ENCODE results near the gene GSTM3.

The GSTM3 gene

GRCh38 chr1:109768335-109768650 is 27.5 kb upstream of the GSTM3 start:
- TF ChIP-seq TAF1 (IDR thresholded peaks at IDR 0.05; ENCODE audit: borderline replicate concordance, insufficient read depth, low read length) (no peak), SIN3A (IDR thresholded peaks at IDR 0.05; ENCODE audit: borderline replicate concordance, insufficient read depth, low read length) (no peak), FOXP2 (optimal IDR thresholded peaks at IDR 0.05; ENCODE audit: borderline replicate concordance, extremely low read depth, extremely low read length, insufficient read depth) (no peak), REST (IDR thresholded peaks at IDR 0.05; ENCODE audit: insufficient read depth in 1 of 2, low read depth in 2 of 2, low read length in 2 of 2) (no peak), POLR2AphosphoS5 (IDR thresholded peaks at IDR 0.05; ENCODE audit: low read depth, low read length) (no peak)

GRCh38 chr1:109767637-109768334 is 26.9 kb upstream of the GSTM3 start:
- TF ChIP-seq SIN3A (IDR thresholded peaks at IDR 0.05; ENCODE audit: borderline replicate concordance, insufficient read depth, low read length), result no peak

GRCh38 chr1:109765896-109766615 is 25.2 kb upstream of the GSTM3 start:
- no peak for TF ChIP-seq FOXP2 (optimal IDR thresholded peaks at IDR 0.05; ENCODE audit: borderline replicate concordance, extremely low read depth, extremely low read length, insufficient read depth)

GRCh38 chr1:109765483-109765815 is 24.6 kb upstream of the GSTM3 start:
- no peak for TF ChIP-seq REST (IDR thresholded peaks at IDR 0.05; ENCODE audit: insufficient read depth in 1 of 2, low read depth in 2 of 2, low read length in 2 of 2)
- TF ChIP-seq SIN3A (IDR thresholded peaks at IDR 0.05; ENCODE audit: borderline replicate concordance, insufficient read depth, low read length), result no peak
- TF ChIP-seq TAF1 (IDR thresholded peaks at IDR 0.05; ENCODE audit: borderline replicate concordance, insufficient read depth, low read length), result no peak
- TF ChIP-seq POLR2AphosphoS5 (IDR thresholded peaks at IDR 0.05; ENCODE audit: low read depth, low read length), result no peak
- no peak for TF ChIP-seq FOXP2 (optimal IDR thresholded peaks at IDR 0.05; ENCODE audit: borderline replicate concordance, extremely low read depth, extremely low read length, insufficient read depth)

- TF ChIP-seq POLR2AphosphoS5 (IDR thresholded peaks at IDR 0.05; ENCODE audit: low read depth, low read length), result no peak
- no peak for TF ChIP-seq SIN3A (IDR thresholded peaks at IDR 0.05; ENCODE audit: borderline replicate concordance, insufficient read depth, low read length)
- no peak for TF ChIP-seq TAF1 (IDR thresholded peaks at IDR 0.05; ENCODE audit: borderline replicate concordance, insufficient read depth, low read length)
- TF ChIP-seq REST (IDR thresholded peaks at IDR 0.05; ENCODE audit: insufficient read depth in 1 of 2, low read depth in 2 of 2, low read length in 2 of 2), result no peak
- no peak for TF ChIP-seq FOXP2 (optimal IDR thresholded peaks at IDR 0.05; ENCODE audit: borderline replicate concordance, extremely low read depth, extremely low read length, insufficient read depth)
Observed at GRCh38 chr1:109764561-109765482, 24.0 kb upstream of the GSTM3 start.
